GM18517 (cell line): Measurements from ENCODE around the gene ABTB2.
A peak's percentile ranks its signal among the peaks of the same experiment; 100 is the strongest.
"Not testable (repeated sequence)": the region's sequence is repeated elsewhere in the genome, so short reads cannot be mapped to it uniquely, and the experiment has no call there.

Experiments used
- ATAC-seq: cut with Tn5 transposase; IDR thresholded peaks from one replicate; pipeline ENCODE4 v1.9.1; 2021; ENCODE audit warnings: mild to moderate bottlenecking, moderate library complexity; ENCODE audit not compliant: unreplicated experiment

The ABTB2 gene

DNA sequence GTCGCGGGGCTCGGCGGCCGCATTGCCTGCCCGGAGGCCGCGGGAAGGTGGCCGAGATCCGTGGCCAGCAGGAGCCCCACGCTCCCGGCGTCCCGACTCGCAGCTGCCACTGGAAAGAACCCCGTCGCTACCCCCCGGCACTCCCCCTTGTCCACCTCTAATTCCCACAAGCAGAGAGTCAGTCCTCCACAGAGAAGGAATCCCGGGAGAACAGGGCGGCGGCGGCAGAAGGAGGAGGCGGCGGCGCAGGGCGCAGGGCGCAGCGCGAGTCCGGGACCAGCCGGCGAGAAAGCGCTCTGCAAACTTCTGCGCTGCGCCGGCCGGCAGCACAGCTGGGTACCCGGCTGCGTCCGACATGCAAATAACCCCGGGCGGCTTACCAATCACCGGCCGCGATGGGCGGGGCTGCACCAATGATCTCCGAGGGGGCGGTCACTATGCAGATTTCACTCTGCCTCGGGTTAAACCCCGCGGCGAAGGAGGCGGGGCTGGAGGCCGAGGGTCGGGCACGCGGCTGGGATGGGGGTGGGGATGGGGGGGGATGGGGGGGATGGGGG lies at the start of gene ABTB2:
Gene ABTB2 (minus strand): TSS at position 310 of the 557 bp plus-strand sequence.
- peak; percentile 82 for ATAC-seq

DNA sequence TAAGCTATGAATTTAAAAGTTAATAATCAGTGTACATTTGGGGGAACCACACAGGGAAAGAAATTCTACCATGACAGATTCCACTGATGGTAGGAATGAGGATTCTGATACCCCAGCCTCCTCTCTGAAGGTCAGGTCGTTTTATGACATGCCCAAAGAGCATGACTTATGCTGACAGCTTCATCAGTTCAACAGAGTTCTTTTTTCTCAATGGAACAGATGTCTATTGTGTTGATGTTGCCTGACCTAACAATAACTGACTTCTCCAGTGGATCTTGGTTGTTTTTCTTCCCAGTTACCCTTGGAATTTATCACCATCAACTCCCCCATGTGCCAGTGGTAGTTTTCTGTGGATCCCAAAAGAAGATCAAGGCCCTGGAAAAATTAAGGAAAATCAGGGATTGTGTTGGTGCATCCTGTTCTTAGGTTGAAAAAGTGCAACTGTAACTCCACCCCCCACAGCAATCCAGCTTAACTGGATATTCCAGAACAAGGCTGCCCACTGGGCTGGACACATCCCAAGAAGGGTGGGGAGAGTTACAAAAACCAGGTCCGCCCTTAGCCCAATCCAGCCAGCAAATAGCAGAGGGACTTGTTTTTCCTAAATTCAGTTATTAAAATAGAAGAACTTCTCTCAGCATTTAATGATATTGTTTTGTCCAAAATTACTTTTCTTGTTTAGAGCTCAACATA lies 49.5 kb upstream of the ABTB2 start:
- ATAC-seq = no peak

DNA sequence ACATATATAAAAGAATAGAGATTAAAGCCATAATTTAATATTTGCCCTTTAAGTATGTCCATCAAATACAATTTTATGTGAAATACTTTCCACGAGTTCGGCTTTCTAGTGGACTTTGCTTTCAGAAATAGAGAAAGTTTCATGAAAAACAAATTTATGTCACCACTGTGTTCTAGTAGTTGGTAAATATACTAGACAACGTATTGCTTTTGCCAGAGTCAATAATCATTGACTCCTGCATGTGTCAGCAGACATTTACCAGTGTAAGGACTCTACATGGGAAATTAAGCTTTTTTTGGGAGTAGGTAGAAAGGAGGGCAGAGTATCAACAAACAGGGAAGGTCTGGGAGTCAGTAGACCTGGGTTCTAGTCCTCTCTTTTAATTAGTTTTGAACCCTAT lies 48.6 kb upstream of the ABTB2 start:
- ATAC-seq = no peak

DNA sequence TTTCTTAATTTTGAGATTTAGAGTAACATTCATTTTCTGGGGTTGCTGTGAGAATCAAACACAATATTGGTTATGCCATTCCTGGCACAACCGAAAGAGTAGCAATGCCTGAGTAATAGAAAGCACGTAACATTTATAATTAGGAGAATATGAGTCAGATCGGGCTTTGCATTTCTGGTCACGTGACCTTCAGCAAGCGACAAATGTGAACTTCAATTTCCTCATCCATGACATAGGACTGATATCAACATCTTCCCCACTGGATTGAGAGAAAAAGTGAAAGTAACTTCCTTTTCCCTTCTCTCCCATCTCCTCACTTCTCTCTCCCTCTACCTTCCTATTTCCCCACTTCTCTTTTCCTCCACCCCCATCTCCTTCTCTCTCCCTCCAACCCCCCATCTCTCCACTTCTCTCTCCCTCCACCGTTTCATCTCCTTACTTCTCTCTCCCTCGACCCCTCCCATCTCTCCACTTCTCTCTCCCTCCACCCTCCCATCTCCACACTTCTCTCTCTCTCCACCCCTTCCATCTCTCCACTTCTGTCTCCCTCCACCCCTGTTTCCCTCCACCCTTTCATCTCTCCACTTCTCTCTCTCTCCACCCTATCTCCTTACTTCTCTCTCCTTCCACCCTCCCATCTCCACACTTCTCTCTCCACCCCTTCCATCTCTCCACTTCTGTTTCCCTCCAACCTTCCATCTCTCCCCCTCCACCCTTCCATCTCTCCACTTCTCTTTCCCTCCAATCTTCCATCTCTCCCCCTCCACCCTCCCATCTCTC lies 47.5 kb upstream of the ABTB2 start:
- ATAC-seq = no peak

DNA sequence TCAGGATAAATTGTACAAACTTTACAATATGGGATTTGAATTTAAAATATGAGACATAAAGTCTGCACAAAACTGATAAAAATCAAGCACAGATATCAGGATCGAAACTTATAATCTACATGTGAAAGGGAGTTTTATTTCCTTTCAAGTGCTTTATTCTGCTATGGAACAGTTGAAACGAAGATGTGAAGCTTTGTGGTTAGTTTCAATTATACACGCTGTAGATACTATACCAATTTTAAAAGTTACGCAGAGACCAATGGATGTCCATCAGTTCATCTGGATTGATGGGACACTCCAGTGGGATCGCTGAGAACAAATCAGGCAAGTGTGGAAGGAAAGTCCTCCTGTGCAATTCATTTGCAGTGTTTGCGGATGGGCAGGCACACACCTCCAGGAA lies 46.5 kb upstream of the ABTB2 start:
- ATAC-seq = no peak

DNA sequence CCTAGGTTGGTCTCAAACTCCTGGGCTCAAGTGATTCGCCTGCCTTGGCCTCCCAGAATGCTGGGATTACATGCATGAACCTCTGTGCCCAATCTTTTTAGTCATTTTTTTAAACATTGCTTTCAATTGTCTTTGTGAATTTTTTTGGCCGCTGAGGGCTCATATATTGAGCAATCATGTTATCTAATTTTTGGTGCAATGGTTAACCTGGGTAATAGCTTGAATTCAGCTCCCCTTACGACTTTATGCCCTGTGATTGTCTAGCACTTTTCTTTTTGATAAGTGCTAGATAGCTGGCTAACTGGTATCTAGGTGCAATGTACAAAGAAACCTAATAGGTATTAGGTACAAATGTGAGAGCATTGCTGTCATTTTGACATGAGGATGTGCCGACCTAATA lies 45.6 kb upstream of the ABTB2 start:
- no peak for ATAC-seq

DNA sequence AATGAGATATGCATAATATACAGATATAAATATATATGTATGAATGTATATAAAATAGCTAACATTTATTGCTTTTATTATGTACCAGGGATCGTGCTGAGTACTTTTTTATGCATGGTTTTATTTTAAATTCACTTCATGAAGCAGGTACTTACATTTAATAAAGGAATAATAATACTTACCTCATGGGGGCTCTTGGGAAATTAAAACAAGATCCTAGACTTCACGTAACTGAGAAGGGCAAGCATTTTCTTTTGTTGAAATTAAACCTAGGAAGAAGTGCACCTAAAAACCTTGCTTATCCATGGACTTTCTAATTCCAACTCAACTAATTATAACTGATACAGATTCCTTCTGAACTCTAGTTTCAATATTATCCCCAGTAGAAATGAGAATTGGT lies 40.0 kb upstream of the ABTB2 start:
- no peak for ATAC-seq

DNA sequence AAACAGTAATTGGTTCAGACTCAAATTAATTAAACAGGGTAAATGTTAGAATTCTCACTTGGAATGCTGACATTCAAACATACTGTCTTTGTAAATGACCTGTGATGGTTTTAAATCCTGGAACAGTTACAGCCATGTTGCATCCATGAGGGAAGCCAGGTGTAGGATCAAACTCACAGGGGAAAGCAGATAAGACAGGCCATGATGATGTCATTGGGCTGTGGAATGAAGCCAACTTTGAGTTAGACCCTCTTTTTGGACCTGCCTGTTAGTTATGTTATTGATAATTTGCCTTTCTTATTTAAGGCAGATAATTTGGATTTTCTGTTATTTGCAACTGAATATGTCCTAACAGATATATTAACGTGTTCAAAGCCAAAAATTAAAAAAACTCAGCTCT lies 39.3 kb upstream of the ABTB2 start:
- ATAC-seq = no peak

DNA sequence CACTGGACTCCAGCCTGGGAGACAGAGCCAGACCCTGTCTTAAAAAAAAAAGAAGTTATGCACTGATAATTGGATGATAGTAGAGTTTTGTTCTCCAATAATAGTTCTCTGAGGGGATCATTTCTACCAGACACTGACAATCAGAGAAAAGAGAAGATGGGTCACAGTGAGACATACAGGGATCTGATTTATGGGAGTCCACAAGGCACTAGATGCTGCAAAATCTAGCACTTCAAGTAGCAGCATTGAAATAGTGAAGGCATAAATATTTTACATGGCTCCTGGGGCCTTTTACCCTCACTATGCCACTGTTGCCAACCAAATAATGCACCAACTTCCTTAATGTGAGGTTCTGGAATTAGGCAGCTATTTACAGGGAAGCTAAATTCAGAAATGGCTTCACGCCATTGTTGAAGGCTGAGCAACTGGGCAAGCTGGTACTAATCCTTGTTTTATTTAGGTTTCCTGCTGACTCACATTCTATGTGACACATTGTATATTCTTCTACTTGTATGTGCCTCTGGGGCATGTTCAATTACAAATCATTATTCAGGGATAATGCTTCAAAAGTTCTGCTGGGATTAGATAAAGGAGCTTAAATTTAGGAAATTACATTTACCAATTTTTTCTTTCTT lies 38.2 kb upstream of the ABTB2 start:
- no peak for ATAC-seq

DNA sequence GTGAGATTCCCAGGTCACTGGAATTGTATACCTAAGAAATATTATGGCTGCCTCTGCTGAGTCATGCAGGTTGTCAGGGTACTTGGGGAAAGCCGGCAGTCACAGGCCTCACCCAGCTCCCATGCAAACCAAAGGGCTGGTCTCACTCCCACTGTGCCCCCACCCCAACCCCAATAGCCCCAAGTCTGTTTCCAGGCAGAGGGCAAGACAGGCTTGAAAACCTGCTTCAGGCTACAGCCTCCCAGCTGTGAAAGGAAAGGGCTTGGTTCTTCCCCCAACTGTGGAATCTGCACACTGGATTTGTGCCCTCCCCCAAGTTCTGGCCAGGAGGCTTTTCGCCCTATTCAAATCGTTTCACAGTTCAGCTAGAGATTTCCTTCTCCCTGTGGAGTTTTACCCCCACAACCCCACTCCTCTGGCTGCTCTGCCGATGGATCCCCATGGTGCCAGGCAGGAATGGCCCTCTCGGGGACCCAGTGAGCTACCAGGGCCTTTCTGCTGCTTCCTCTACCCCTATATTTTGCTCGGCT lies 37.0 kb upstream of the ABTB2 start:
- no peak for ATAC-seq

DNA sequence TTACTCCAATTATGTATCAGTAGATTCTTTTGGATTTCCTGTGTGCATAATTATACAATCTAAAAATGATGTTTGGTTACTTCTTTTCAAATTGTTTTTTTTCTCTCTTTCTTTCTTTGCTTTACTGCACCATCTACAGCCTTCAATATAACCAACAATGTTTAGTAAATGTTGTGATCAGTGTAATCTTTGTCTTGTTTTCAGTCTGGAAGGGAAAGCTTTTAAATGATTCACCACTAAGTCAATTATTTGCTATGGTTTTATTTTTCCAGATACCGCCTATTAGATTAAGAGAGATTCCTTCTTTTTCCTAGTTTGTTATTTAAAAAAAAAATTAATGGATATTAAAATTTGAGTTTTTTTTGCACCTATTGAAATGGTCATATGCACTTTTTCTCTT lies 29.8 kb upstream of the ABTB2 start:
- ATAC-seq = no peak

DNA sequence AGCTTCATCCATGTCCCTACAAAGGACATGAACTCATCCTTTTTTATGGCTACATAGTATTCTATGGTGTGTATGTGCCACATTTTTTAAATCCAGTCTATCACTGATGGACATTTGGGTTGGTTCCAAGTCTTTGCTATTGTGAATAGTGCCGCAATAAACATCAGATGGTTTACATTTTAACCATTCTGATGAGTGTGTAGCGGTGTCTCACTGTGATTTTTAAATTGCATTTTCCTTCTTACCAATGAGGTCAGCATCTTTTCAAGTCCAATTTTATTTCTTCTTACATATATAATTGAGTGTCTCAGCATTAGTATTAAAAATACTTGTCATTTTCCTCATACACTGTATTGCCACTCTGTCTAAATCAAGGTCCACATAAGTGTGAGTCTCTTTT lies 28.5 kb upstream of the ABTB2 start:
- ATAC-seq = not testable (repeated sequence)

DNA sequence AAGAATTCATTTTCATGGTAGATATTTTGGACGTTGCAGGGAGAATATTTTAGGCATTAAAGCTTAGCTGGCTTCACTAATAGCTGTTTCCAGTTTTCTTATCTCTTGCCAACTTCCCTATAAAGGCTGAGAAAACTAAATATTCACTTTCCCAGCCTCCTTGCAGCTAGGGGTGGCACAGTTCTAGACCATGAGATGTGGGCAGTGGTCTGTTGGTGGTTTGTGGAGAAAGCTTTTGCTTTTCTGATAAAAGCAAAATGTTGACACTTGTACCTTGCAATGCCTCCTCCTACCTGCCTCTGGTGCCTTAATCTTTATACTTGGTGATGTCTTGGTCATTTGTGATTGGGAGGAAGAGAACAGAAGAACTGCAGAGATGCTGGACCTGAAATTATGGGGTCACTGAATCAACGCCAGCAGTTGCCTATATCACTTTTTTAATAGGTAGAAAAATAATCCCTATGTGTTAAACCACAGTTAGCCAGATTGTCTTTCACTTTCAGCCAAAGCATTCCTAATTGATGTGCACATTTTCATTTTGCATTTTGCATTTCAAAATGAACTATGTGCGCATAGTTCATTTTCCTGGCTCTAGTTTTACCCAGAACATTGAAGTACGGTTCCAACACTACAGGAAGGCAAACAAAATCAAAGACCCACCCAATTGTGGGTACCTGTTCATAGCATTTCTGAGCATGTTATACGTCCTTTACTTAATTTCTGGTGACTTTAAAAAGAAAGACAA lies 24.9 kb upstream of the ABTB2 start:
- no peak for ATAC-seq

DNA sequence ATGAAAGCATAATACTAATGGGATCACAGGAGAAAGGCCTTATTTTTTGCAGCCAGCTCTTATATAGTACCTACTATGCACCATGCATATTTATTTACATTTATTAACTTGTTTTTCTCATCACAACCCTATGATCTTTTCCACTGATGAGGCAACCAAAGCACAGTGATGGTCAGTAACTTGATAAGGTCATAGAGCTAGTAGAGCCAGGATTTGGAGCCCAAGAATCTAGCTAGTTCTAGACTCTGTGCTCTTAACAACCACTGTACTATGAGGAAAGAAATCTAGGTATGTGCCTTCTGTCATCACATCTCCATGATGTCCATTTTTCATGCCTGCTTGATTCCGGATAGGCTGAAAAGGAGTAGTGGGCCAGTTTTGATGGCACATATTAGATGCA lies 24.0 kb upstream of the ABTB2 start:
- no peak for ATAC-seq

DNA sequence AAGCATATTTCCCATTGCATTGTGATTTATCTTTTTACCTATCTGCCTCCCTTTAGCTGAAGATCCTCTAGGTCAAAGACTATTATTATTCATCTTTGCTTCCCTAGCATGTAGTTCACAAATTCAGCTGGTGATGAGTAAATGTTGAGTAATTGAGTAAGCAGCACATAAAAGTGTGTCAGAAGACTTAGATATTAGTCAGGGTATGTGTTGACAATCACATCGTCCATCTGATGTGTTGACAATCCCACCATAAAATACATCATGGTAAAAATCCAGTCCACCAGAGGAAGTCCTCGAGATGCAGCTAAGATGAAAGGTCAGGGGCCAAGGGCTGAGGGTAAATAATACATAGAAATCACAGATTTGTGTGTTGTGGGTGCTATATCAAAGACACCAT lies 22.9 kb upstream of the ABTB2 start:
- no peak for ATAC-seq

DNA sequence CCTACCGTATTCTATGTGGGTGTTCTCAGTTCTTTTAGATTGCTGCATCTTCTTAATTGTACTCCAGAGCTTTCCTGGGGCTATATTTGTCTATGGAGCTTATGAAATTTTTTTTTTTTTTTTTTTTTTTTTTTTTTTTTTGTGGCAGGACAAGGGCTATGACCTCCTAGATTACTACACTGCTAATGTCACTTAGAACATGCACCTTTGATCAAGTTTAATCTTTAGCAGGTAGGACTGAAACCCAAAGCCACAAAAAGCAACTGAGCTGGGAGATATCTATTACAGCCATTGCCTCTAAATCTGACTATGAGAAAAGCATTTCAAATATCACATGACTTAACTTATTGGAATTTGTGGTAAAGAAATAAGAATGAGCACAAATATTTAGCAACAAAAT lies 21.7 kb upstream of the ABTB2 start:
- no peak for ATAC-seq

DNA sequence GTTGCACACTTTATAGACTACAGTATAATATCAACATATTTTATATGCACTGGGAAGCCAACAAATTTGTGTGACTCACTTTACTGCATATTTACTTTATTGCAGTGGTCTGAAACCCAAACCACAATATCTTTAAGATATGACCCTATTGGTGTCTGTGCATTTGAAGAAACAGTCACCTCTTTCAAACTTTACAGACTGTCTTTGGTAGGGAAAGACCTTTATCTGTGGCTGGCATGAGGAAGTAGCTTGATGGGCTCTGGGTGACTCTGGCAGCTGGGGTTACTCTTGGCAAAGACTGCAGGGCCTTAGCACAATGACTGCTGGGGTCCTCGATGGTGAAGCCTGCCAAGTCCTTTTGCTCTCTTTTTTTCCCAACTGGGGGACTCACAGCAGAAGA lies 21.3 kb upstream of the ABTB2 start:
- ATAC-seq = no peak

DNA sequence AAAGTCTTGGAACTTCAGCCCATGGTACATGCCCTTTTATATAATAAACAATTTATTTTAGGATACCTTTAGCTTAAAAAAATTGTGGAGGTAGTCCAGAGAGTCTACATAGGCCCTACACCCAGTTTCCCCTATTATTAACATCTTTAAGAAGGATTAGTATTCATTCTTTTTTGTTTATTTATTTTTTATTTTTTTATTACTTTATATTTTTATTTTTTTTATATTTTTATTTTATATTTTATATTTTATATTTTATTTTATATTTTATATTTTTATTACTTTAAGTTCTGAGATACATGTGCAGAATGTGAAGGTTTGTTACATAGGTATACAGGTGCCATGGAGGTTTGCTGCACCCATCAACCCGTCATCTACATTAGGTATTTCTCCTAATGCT lies 15.9 kb upstream of the ABTB2 start:
- no peak for ATAC-seq

DNA sequence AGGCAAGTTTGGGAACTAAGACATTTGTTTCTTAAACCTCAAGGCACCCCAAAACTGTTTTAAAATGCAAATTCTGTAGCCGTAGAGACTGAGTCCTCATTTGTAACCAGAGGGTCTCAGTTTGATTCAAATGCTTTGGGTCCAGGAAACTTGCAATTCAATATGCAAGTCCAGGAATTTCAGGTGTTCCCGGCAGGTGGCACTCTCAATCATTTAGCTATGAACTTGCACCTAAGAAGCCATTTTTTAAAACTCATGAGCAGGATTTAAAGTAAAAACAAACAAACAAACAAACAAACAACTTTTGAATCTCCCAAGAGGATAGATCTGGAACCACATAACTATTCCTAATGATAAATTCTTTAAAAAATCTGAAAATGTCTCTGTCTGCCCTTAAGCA lies 8.7 kb upstream of the ABTB2 start:
- no peak for ATAC-seq

DNA sequence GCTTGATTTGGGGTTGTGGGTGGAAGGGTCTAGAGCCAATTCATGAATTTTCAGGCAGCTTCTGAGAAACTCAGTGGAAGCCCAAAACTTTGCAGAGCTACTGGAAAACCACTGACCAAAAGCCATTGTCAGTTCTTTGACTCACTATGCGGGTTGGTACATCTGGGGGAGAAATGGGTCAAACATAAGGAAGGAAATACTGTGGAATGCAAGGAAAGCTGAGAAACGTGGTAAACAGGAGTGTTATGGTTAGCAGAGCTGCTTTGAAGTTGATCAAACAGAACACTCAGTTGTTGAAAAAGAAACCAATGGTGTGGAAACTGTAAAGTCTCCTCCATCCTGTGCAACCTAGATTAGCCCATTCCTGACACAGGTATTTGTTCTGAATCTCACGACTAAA lies 6.3 kb upstream of the ABTB2 start:
- no peak for ATAC-seq
